Pons (tissue), 1 donor: ENCODE measurements around the gene ADORA2B.

Experiments used
- DNase-seq: peaks from one replicate; pipeline ENCODE4 v3.0.0-alpha.2; 2016; ENCODE audit warnings: low spot score

Gene ADORA2B

GRCh38 chr17:15996322-15996721, 51.4 kb downstream of the ADORA2B start:
- no peak for DNase-seq

GRCh38 chr17:15998031-15998562, 53.2 kb downstream of the ADORA2B start:
- no peak for DNase-seq

GRCh38 chr17:15999141-15999973, 54.4 kb downstream of the ADORA2B start, which contains the start of the genes TTC19 and ZSWIM7:
Gene TTC19, plus strand, starts transcription at chr17:15999824. Its CDS starts 25 bp downstream, at chr17:15999849.
Gene ZSWIM7, minus strand, starts transcription at chr17:15999704. Its CDS starts 110 bp downstream, at chr17:15999594.
- DNase-seq: peak; percentile 92

GRCh38 chr17:15999974-16000827, 55.3 kb downstream of the ADORA2B start:
- DNase-seq: peak; percentile 34

GRCh38 chr17:16001226-16001897, 56.4 kb downstream of the ADORA2B start:
- DNase-seq: no peak

- no peak for DNase-seq
These were observed 57.9 kb downstream of the ADORA2B start for GRCh38 chr17:16002708-16003260.

GRCh38 chr17:16003841-16004240, 58.9 kb downstream of the ADORA2B start:
- no peak for DNase-seq

- no peak for DNase-seq
These were observed 60.7 kb downstream of the ADORA2B start for GRCh38 chr17:16005636-16006035.

GRCh38 chr17:16007439-16007838, 62.5 kb downstream of the ADORA2B start:
- no peak for DNase-seq

GRCh38 chr17:16013943-16014407, 69.0 kb downstream of the ADORA2B start:
- DNase-seq: no peak

- no peak for DNase-seq
These were observed 74.4 kb downstream of the ADORA2B start for GRCh38 chr17:16019347-16019746.

- no peak for DNase-seq
These were observed 79.0 kb downstream of the ADORA2B start for GRCh38 chr17:16023881-16024280.

- DNase-seq: no peak
These were observed 80.3 kb downstream of the ADORA2B start for GRCh38 chr17:16025202-16025601.
